A673 (cell line): Measurements from ENCODE around the gene TRAF1. TPM values are rescaled to one million over a fixed set of nuclear protein-coding genes. Genes with fewer than 3 reads are reported as not detected.

ENCODE experiments used
- BruUV-seq: library from RNA; stranded (reverse); fragments of 400-500 nt; replicated peaks from 2 replicates; lab custom pipeline; 2021; lab: Mats Ljungman, UMichigan
- CTCF ChIA-PET: fragments of 300-600 bp; sonication (Branson Sonifier 250); formaldehyde crosslinking; loops from one replicate; lab custom pipeline; 2022; ENCODE audit warnings: antibody characterized with exemption; lab: Charles Lee
- POLR2A ChIA-PET: fragments of 300-600 bp; sonication (Branson Sonifier 250); formaldehyde crosslinking; loops from one replicate; lab custom pipeline; 2022; ENCODE audit warnings: antibody characterized with exemption; ENCODE audit not compliant: low non-redundant PET; lab: Charles Lee
- DNase-seq: peaks from one replicate; pipeline ENCODE4 v3.0.0-alpha.2; 2015; ENCODE audit warnings: low spot score
- H3K27ac ChIP-seq: fragments of 200-600 bp; sonication (generic); 2 replicates; pipeline ENCODE4 v1.5.1; 2016; ENCODE audit warnings: mixed run types, low read depth, mild to moderate bottlenecking, mixed read lengths, antibody characterized with exemption, low read length; ENCODE audit not compliant: poor library complexity, severe bottlenecking
- H3K27me3 ChIP-seq: fragments of 200-600 bp; sonication (generic); replicated peaks from 2 replicates; pipeline ENCODE4 v1.6.1; 2017; ENCODE audit warnings: mixed run types, low read depth, mild to moderate bottlenecking, mixed read lengths, antibody characterized with exemption, low read length; ENCODE audit not compliant: insufficient read depth, poor library complexity
- H3K36me3 ChIP-seq: fragments of 200-600 bp; sonication (generic); 2 replicates; pipeline ENCODE4 v1.6.1; 2016; ENCODE audit warnings: mixed run types, mild to moderate bottlenecking, mixed read lengths, antibody characterized with exemption, low read length; ENCODE audit not compliant: insufficient read depth, poor library complexity, severe bottlenecking
- H3K4me1 ChIP-seq: fragments of 200-600 bp; sonication (generic); 2 replicates; pipeline ENCODE4 v1.6.1; 2017; ENCODE audit warnings: mixed run types, mild to moderate bottlenecking, mixed read lengths, antibody characterized with exemption, low read length; ENCODE audit not compliant: insufficient read depth, poor library complexity, severe bottlenecking
- H3K4me3 ChIP-seq: fragments of 200-600 bp; sonication (generic); 2 replicates; pipeline ENCODE4 v1.5.1; 2016; ENCODE audit warnings: low read depth, mixed run types, mild to moderate bottlenecking, mixed read lengths, low read length; ENCODE audit not compliant: poor library complexity, severe bottlenecking
- H3K9me3 ChIP-seq: fragments of 200-600 bp; sonication (generic); 2 replicates; pipeline ENCODE4 v1.6.1; 2016; ENCODE audit warnings: mixed run types, low read depth, mild to moderate bottlenecking, mixed read lengths, antibody characterized with exemption, low read length; ENCODE audit not compliant: poor library complexity, severe bottlenecking
- EZH2 ChIP-seq: fragments of 200-600 bp; sonication (generic); IDR thresholded peaks from 2 replicates; pipeline ENCODE4 v1.6.1; 2017; ENCODE audit warnings: borderline replicate concordance, low read depth, mild to moderate bottlenecking, mixed read lengths, antibody characterized with exemption, low read length; ENCODE audit not compliant: poor library complexity, severe bottlenecking
- intact Hi-C: fragments of 100-400 bp; cut with micrococcal nuclease; formaldehyde crosslinking; loops from one replicate; pipeline ENCODE4 v1.10.0; 2022; ENCODE audit not compliant: unreplicated experiment
- total RNA-seq: library from RNA; stranded (reverse); gene quantifications from 2 replicates; pipeline ENCODE4 v1.2.3, GENCODE V29; 2021
- TF ChIP-seq, protein P1 (sequence below): fragments of 300-800, 200-600 bp; sonication (generic); conservative IDR thresholded peaks from 2 replicates; pipeline ENCODE4 v1.5.1; 2017; ENCODE audit warnings: low read depth, mild to moderate bottlenecking, antibody characterized with exemption, low read length, moderate library complexity, mixed read lengths

The TRAF1 gene
- total RNA-seq, 1 experiment from 2014 or later, result 0.73 TPM

DNA sequence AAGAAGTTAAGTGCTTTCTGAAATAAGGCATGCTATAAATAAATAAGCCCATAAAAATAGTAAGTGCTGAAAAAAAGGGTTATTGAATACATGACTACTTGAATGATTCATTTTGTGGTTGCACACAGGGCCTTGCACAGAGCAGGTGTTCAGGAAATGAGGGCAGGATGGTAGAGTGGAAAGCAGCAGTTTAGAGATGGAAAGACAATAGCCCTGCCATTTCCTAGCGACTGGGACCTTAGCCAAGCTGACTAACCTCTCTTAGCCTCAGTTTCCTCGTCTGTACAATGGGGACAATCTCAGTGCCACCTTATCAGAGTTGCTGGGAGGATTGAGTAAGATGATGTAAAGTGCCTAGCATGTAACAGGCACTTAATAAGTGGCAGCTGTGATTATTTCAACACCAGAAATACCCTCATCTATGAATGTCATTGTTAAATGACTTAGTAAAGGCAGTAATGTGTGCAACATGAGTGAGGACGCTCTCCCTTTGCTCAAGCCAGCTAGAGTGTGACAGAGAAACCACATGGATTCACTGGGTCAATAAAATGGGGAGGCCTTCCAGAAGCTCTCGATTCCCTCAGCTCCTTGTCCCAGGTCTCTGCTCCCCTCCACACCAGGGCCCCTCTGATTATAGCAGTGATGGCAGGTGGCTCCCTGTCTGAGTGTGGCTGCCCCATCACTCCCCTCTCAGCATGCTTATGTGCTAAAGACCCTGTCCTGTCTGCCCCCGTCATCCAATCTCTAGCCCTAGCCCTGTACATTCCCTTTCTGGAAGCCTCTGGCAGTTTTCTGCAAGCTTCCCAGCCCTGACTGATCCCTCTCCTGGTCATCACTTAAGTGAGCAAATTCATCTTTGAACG, 33.6 kb downstream of the TRAF1 start:
- peak; percentile 49 for DNase-seq
- TF ChIP-seq, protein P1, sequence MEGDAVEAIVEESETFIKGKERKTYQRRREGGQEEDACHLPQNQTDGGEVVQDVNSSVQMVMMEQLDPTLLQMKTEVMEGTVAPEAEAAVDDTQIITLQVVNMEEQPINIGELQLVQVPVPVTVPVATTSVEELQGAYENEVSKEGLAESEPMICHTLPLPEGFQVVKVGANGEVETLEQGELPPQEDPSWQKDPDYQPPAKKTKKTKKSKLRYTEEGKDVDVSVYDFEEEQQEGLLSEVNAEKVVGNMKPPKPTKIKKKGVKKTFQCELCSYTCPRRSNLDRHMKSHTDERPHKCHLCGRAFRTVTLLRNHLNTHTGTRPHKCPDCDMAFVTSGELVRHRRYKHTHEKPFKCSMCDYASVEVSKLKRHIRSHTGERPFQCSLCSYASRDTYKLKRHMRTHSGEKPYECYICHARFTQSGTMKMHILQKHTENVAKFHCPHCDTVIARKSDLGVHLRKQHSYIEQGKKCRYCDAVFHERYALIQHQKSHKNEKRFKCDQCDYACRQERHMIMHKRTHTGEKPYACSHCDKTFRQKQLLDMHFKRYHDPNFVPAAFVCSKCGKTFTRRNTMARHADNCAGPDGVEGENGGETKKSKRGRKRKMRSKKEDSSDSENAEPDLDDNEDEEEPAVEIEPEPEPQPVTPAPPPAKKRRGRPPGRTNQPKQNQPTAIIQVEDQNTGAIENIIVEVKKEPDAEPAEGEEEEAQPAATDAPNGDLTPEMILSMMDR, result no peak
- no peak for TF ChIP-seq EZH2
- Histone ChIP-seq H3K27ac (no peak overlapping the region), H3K4me3 (no peak overlapping the region), H3K27me3 (no peaks in the 10 kb centered on the region), H3K36me3 (no peaks in the 10 kb centered on the region), H3K9me3 (no peaks in the 10 kb centered on the region), H3K4me1 (peaks cover 14% of the 10 kb centered on the region)
- intact Hi-C loops, result no loop called here
- BruUV-seq, result no TSS peak
- CTCF ChIA-PET, result no interaction called here
- POLR2A ChIA-PET, result no interaction called here

DNA sequence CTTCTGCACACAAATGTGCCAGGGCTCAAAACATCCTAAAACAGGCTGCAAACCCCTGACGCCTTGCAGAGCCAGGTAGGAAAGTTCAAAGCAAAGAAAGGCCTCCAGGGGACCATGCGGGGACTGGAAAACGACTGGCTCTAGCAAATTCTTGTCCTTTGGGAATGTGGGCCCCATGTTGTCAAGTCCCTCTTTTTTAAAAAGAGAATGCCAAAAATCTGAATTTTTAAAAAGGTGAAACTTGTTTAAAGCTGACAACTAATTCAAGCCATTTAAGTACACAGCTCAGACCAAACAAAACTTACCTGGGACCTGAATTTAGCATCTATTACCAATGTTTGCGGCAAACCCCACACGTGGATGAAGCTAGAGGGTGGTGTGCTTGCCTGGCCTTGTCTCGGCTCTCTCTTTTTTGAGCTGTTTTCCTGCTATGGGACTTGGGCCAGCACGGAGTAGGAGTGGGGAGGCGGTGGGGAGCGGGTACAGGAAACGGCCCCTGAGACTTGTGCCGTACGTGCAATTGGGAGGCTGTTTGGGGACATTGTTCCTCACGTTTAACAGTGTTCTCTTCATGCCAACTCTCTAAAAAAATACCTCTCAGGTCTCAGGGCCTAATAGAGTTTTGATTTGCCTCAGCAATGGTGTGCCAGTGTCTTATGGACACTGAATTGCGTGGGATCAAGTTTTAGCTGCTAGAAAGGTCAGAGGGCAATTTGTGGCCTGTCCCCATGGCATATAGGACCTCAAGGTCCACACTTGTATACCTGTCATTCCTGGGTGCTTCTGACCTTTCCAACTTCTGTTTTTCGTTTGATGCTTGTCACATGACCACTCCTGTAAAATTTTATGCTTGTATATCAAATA, 34.5 kb downstream of the TRAF1 start:
- Histone ChIP-seq H3K4me1 (peaks cover 11% of the 10 kb centered on the region), H3K27ac (no peak overlapping the region), H3K4me3 (no peak overlapping the region), H3K9me3 (no peaks in the 10 kb centered on the region), H3K27me3 (no peaks in the 10 kb centered on the region), H3K36me3 (no peaks in the 10 kb centered on the region)
- ChIA-PET POLR2A (interaction anchor here (0.6 kb wide), 1 partner anchor 296 kb away, joined by 7 read pairs; no protein-coding TSS in a partner anchor), CTCF (no interaction called here)
- intact Hi-C loops, result no loop called here
- no peak for DNase-seq
- TF ChIP-seq, protein P1, result no peak
- no peak for TF ChIP-seq EZH2
- no TSS peak for BruUV-seq

DNA sequence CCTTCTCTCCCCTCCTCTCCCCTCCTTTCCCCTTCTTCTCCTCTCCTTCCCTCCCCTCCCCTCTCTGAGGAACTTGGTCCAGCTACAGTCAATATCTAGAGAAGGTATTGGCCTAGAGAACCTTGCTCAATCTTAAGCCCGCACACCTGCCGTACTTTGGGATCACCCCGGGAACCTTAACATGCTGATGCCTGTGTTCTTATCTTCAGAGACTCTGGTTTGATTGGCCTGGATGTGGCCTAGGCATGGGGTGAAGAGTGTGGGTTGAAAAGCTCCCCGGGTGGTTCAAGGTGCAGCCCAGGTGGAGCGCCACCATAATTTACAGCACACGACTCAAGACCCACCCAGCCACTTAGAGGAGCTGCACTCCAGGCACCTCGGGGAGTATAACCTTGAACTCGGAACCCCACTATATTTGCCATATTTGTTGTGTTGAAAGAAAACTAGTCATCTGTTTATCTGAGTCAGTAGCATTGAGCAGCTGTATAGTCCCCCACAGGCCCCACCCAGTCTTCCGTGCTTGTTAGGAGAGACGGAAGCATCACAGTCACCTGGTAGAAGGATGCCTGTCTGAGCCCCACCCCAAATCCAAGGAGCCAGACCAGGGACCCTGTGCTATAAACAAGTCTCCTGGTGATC, 35.2 kb downstream of the TRAF1 start:
- Histone ChIP-seq H3K4me1 (peaks cover 11% of the 10 kb centered on the region), H3K27me3 (no peaks in the 10 kb centered on the region), H3K9me3 (no peaks in the 10 kb centered on the region), H3K27ac (no peak overlapping the region), H3K4me3 (no peak overlapping the region), H3K36me3 (no peaks in the 10 kb centered on the region)
- ChIA-PET POLR2A (no interaction called here), CTCF (no interaction called here)
- no peak for DNase-seq
- BruUV-seq, result no TSS peak
- TF ChIP-seq EZH2, result no peak
- TF ChIP-seq, protein P1, result no peak
- intact Hi-C loops, result no loop called here
